DOHH2 (cell line): ENCODE measurements around the gene PGAM2.

Experiments
- CTCF ChIP-seq: fragments of 200-600 bp; sonication (generic); IDR thresholded peaks from one replicate; pipeline ENCODE4 v1.5.1; 2014; ENCODE audit warnings: antibody characterized with exemption, mild to moderate bottlenecking, low read depth, low read length; ENCODE audit not compliant: poor library complexity, severe bottlenecking
- EZH2phosphoT487 ChIP-seq: fragments of 200-600 bp; sonication (generic); IDR thresholded peaks from 2 replicates; pipeline ENCODE4 v1.6.1; 2017; ENCODE audit warnings: borderline replicate concordance, mild to moderate bottlenecking, antibody characterized with exemption, low read length, moderate library complexity, mixed read lengths

GRCh38 chr7:44068054-44068453, 2.7 kb upstream of the PGAM2 start:
- TF ChIP-seq CTCF (no peak), EZH2phosphoT487 (no peak)
